H1 (cell line): Measurements from ENCODE around the gene AGPAT3.

ENCODE experiments used
- ATF3 ChIP-seq: IDR thresholded peaks from 2 replicates; pipeline ENCODE4 v1.6.1; 2011; ENCODE audit warnings: low read depth, mild to moderate bottlenecking, low read length; ENCODE audit not compliant: insufficient read depth
- CBX8 ChIP-seq: fragments of 300-800, 300-1000 bp; sonication (generic); IDR thresholded peaks from 2 replicates; pipeline ENCODE4 v1.7.1; 2016; ENCODE audit warnings: low read depth, low read length, borderline replicate concordance
- CHD1 ChIP-seq: IDR thresholded peaks from 2 replicates; pipeline ENCODE4 v1.6.1; 2012; ENCODE audit warnings: low read depth, low read length, improper control_type of control experiment
- CTCF ChIP-seq, 3 experiments: IDR thresholded peaks; 1 replicate in 2 of 3; 2 replicates in 1 of 3; pipeline versions ENCODE4 v1.5.1 to v1.6.1; 2011; ENCODE audit warnings: low read length in 3 of 3, mild to moderate bottlenecking in 3 of 3, inconsistent platforms in 2 of 3, low read depth in 1 of 3, moderate library complexity in 1 of 3; ENCODE audit not compliant: insufficient read depth in 1 of 3; ENCODE audit errors: control extremely low read depth in 1 of 3
- EP300 ChIP-seq, 2 experiments: IDR thresholded peaks; 1 replicate in 1 of 2; 2 replicates in 1 of 2; pipeline ENCODE4 v1.6.1; 2011 to 2012; ENCODE audit warnings: low read depth in 2 of 2, low read length in 2 of 2, mild to moderate bottlenecking in 2 of 2, borderline replicate concordance in 1 of 2, inconsistent platforms in 1 of 2, moderate library complexity in 1 of 2
- GABPA ChIP-seq: IDR thresholded peaks from 2 replicates; pipeline ENCODE4 v1.6.1; 2011; ENCODE audit warnings: mild to moderate bottlenecking, low read length, moderate library complexity, borderline replicate concordance; ENCODE audit not compliant: insufficient read depth
- PHF8 ChIP-seq: fragments of 200-600 bp; sonication (generic); conservative IDR thresholded peaks from 2 replicates; pipeline ENCODE4 v1.7.1; 2012; ENCODE audit warnings: low read depth, mild to moderate bottlenecking, inconsistent platforms, low read length, moderate library complexity
- POLR2A ChIP-seq, 2 experiments: IDR thresholded peaks; 1 replicate in 1 of 2; 2 replicates in 1 of 2; pipeline ENCODE4 v1.6.1; 2011; ENCODE audit warnings: low read depth in 2 of 2, low read length in 2 of 2, mild to moderate bottlenecking in 2 of 2; ENCODE audit errors: control extremely low read depth in 1 of 2
- SAP30 ChIP-seq: fragments of 300-600 bp; sonication (generic); IDR thresholded peaks from 2 replicates; pipeline ENCODE4 v1.7.1; 2012; ENCODE audit warnings: low read length, moderate library complexity, mild to moderate bottlenecking, inconsistent platforms; ENCODE audit not compliant: insufficient read depth, insufficient replicate concordance
- SIN3A ChIP-seq, 2 experiments: IDR thresholded peaks in 1 of 2; conservative IDR thresholded peaks in 1 of 2; 2 replicates each; pipeline ENCODE4 v1.6.1; 2011 to 2012; ENCODE audit warnings: low read length in 2 of 2, improper control_type of control experiment in 1 of 2, low read depth in 1 of 2, mild to moderate bottlenecking in 1 of 2

- TF ChIP-seq CTCF (IDR thresholded peaks at IDR 0.05; ENCODE audit: control extremely low read depth in 1 of 3, insufficient read depth in 1 of 3, low read depth in 1 of 3, low read length in 3 of 3): no peak
- no peak for TF ChIP-seq POLR2A (IDR thresholded peaks at IDR 0.05; ENCODE audit: control extremely low read depth in 1 of 2, low read depth in 2 of 2, low read length in 2 of 2)
- TF ChIP-seq CHD1: no peak
- no peak for TF ChIP-seq PHF8
- TF ChIP-seq SIN3A (conservative IDR thresholded peaks at IDR 0.05 in 1 of 2, IDR thresholded peaks at IDR 0.05 in 1 of 2; ENCODE audit: low read depth in 1 of 2, low read length in 2 of 2): no peak
- TF ChIP-seq GABPA: no peak
- TF ChIP-seq ATF3: no peak
- TF ChIP-seq CBX8: no peak
- TF ChIP-seq EP300 (IDR thresholded peaks at IDR 0.05; ENCODE audit: borderline replicate concordance in 1 of 2, low read depth in 2 of 2, low read length in 2 of 2): no peak
- no peak for TF ChIP-seq SAP30
Measured at GRCh38 chr21:43826623-43826974, 38.4 kb upstream of the AGPAT3 start.
